Esophagus muscularis mucosa (tissue), 4 donors: ENCODE measurements around the gene SCGB3A1.

ENCODE experiments used
- EP300 ChIP-seq: sonication (generic); formaldehyde crosslinking; IDR thresholded peaks from one replicate; pipeline ENCODE4 v1.6.1; 2017; ENCODE audit warnings: antibody characterized with exemption
- POLR2A ChIP-seq: fragments of 450-650 bp; IDR thresholded peaks from one replicate; pipeline ENCODE4 v1.6.1; 2017; ENCODE audit warnings: antibody characterized with exemption, moderate library complexity, mild to moderate bottlenecking, low read depth
- POLR2AphosphoS5 ChIP-seq, 2 donors: sonication (generic); formaldehyde crosslinking; IDR thresholded peaks; one replicate each; pipeline ENCODE4 v1.6.1; 2017; ENCODE audit warnings: antibody characterized with exemption in 2 of 2
- TF ChIP-seq, protein P1 (sequence below), 3 experiments: fragments of 200-600 bp in 2 of 3; fragments of 450-650 bp in 1 of 3; sonication (generic) in 2 of 3; IDR thresholded peaks; one replicate each; pipeline ENCODE4 v1.5.1; 2017 to 2019; ENCODE audit warnings: antibody characterized with exemption in 3 of 3, mild to moderate bottlenecking in 2 of 3, moderate library complexity in 1 of 3

DNA sequence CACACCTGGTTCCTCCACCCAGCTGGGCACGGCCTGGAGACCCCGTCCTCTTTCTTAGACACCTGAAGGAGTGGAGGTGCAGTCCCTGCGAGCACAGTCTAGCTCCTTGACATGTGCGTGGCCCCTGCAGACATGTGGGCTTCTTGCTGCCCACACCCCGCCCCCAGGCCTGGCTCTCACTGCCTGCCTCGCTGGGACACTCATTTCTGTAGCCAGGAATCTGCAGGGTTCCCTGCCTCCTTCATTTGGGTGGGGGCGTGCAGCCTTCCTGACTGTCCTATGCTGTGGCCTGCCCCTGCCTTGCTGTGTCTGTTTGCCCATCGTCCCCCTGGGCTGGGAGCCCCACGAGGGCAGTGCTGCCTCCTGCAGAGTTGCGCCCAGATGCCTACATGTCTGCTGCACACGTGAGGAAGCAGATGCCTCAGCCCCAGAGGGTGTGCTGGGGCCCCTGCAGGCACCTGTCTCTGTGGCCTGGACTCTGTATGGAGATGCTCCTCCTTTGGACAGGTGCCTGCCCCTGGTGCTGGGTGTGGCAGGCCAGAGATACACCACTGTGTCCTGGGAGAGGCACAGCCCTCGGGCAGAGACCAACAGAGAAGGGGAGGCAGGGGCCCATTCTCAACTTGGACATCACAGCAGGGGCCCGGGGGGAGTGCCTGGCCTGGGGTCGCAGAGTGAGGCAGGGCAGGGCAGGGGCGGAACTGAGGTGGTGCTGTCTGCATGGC is 35.5 kb upstream of the SCGB3A1 start:
- TF ChIP-seq, protein P1, sequence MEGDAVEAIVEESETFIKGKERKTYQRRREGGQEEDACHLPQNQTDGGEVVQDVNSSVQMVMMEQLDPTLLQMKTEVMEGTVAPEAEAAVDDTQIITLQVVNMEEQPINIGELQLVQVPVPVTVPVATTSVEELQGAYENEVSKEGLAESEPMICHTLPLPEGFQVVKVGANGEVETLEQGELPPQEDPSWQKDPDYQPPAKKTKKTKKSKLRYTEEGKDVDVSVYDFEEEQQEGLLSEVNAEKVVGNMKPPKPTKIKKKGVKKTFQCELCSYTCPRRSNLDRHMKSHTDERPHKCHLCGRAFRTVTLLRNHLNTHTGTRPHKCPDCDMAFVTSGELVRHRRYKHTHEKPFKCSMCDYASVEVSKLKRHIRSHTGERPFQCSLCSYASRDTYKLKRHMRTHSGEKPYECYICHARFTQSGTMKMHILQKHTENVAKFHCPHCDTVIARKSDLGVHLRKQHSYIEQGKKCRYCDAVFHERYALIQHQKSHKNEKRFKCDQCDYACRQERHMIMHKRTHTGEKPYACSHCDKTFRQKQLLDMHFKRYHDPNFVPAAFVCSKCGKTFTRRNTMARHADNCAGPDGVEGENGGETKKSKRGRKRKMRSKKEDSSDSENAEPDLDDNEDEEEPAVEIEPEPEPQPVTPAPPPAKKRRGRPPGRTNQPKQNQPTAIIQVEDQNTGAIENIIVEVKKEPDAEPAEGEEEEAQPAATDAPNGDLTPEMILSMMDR (IDR thresholded peaks at IDR 0.05) = no peak
- TF ChIP-seq POLR2AphosphoS5 (IDR thresholded peaks at IDR 0.05) = no peak
- no peak for TF ChIP-seq POLR2A
- TF ChIP-seq EP300 = no peak
